Small intestine (tissue), 7 donors: Measurements from ENCODE around the gene ALPP. TPM values are rescaled to one million over a fixed set of nuclear protein-coding genes. Genes with fewer than 3 reads are reported as not detected.

Experiments
- DNase-seq, 2 donors: peaks; one replicate each; pipeline versions ENCODE4 v3.0.0 to v3.0.0-alpha.2; 2013
- FAIRE-seq: peaks from 2 replicates; lab custom pipeline; 2012; peaks lifted over from hg19 to GRCh38; lab: Jason Lieb, UNC
- H3K27ac ChIP-seq, 3 donors: one replicate each; pipeline ENCODE4 v1.5.1; 2013; ENCODE audit warnings: low read length in 2 of 3, mild to moderate bottlenecking in 2 of 3, control low read depth in 1 of 3, inconsistent platforms in 1 of 3, low read depth in 1 of 3, moderate library complexity in 1 of 3
- H3K27me3 ChIP-seq, 3 donors: one replicate each; pipeline ENCODE4 v1.6.1; 2013; ENCODE audit warnings: low read length in 3 of 3, inconsistent platforms in 1 of 3; ENCODE audit not compliant: control insufficient read depth in 3 of 3, insufficient read depth in 3 of 3
- H3K36me3 ChIP-seq, 3 donors: one replicate each; pipeline ENCODE4 v1.6.1; 2013; ENCODE audit warnings: low read length in 3 of 3, inconsistent platforms in 1 of 3, low read depth in 1 of 3, mild to moderate bottlenecking in 1 of 3, moderate library complexity in 1 of 3; ENCODE audit not compliant: control insufficient read depth in 3 of 3, insufficient read depth in 2 of 3
- H3K4me1 ChIP-seq, 3 donors: one replicate each; pipeline ENCODE4 v1.6.1; 2013; ENCODE audit warnings: low read length in 2 of 3, inconsistent platforms in 1 of 3, low read depth in 1 of 3, mild to moderate bottlenecking in 1 of 3, moderate library complexity in 1 of 3; ENCODE audit not compliant: control insufficient read depth in 3 of 3, insufficient read depth in 2 of 3
- H3K4me3 ChIP-seq, 3 donors: one replicate each; pipeline ENCODE4 v1.5.1; 2013; ENCODE audit warnings: low read length in 3 of 3, control low read depth in 1 of 3, inconsistent platforms in 1 of 3, low read depth in 1 of 3, mild to moderate bottlenecking in 1 of 3, moderate library complexity in 1 of 3
- H3K9me3 ChIP-seq, 2 donors: one replicate each; pipeline ENCODE4 v1.6.1; 2013; ENCODE audit warnings: low read depth in 1 of 2, low read length in 1 of 2; ENCODE audit not compliant: control insufficient read depth in 2 of 2, insufficient read depth in 1 of 2
- WGBS, 3 donors: extraction: QIAGEN DNeasy Blood & Tissue Kit; methylation state at CpG; one replicate each; pipeline ENCODE4 v1.1.7; 2013; 5-methylcytosine and 5-hydroxymethylcytosine counted together
- polyA plus RNA-seq, 4 donors: library from polyadenylated mRNA; stranded (reverse) in 3 of 4; unstranded in 1 of 4; fragments of 200-250 nt in 3 of 4; fragments of 120-200 nt in 1 of 4; gene quantifications; one replicate each; pipeline versions ENCODE4 v1.2.1 to v1.2.3, GENCODE V29; 2013
- donor health status: healthy with polysubstance abuse.
- donor health status: control.
- donor health status: control.
- donor health status: Bipolar disorder and iron deficiency.
- donor health status: healthy.

ALPP gene
- polyA plus RNA-seq, 4 donors: 0.01 TPM; not detected in 3

DNA sequence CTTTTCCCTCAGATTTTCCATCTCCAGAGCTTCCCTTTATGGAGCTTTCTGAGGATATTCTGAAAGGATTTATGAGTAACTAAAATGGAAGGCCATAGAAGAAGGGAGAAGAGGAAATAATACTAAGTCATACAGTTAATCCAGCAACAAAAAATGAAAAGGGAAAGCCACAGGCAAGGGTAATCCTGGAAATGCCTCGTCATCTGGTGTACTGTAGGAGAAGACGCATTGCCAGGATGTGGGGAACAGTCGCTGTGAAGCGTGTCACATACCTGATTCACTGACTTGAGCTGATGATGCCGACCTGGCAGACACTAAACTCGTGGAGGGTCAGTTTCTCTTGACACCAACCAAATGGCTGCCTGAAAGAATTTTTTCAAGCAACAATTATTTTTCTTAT lies 34.7 kb upstream of the ALPP start:
- WGBS, 3 donors: 60 to 71% (median 65%) methylated on average over 6 of the region's 6 CpGs
- Histone ChIP-seq H3K4me1 (no peaks in the 10 kb centered on the region), H3K27ac (no peak overlapping the region), H3K27me3 (peaks cover 0 to 4% (median under 1%) of the 10 kb centered on the region in 3 donors), H3K4me3 (no peak overlapping the region), H3K36me3 (peaks cover 0 to 8% (median 0%) of the 10 kb centered on the region in 3 donors), H3K9me3 (no peaks in the 10 kb centered on the region)
- DNase-seq (no peak), FAIRE-seq (no peak)

DNA sequence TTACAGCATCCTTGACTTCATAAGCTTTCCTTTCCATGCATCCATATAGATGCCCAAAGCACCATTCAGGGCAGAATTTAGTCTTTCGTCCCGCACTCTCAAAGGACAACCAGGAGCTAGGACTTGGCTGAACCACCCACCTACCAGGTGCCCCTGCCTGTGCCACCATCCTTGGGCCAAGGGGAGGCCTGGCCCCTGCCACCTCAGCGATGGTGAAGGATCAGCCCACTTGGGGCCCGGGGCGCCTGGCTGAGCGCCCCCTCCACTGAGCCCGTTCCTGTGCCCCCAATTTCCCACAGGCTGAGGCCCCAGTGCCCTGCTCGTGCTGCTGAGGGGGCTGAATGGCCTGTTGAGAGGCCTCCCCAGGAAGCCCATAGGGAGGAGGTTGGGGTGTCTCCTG lies 33.3 kb upstream of the ALPP start:
- WGBS, 3 donors: 89 to 93% (median 93%) methylated on average over 8 of the region's 8 CpGs
- H3K4me3 ChIP-seq: no peak overlapping the region
- no peaks in the 10 kb centered on the region for H3K9me3 ChIP-seq
- H3K4me1 ChIP-seq: peaks cover 0 to 3% (median 0%) of the 10 kb centered on the region in 3 donors
- DNase-seq (no peak), FAIRE-seq (no peak)
- H3K27me3 ChIP-seq: peaks cover 0 to 19% (median 4%) of the 10 kb centered on the region in 3 donors
- H3K36me3 ChIP-seq: peaks cover 0 to 3% (median 0%) of the 10 kb centered on the region in 3 donors
- no peak overlapping the region for H3K27ac ChIP-seq

DNA sequence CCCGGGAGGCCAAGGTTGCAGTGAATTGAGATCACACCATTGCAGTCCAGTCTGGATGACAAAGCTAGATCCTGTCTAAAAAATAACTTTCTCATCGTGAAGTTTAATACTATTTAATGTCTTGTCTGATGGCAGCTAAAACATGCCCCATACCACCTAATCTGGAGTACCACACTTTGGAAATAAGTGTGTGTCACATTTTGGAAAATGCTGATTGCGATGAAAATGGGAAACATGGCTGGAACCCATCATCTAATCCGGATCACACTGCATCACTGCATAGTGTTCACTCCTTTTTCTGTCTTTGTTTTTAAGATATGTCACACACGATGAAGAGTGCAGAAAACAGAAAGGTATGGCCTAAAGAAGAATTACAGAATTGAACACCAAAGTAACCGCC lies 31.2 kb upstream of the ALPP start:
- no peak for DNase-seq
- 89 to 91% (median 90%) methylated on average over 6 of the region's 6 CpGs for WGBS, 3 donors
- Histone ChIP-seq H3K9me3 (no peaks in the 10 kb centered on the region), H3K27ac (no peak overlapping the region), H3K4me3 (no peak overlapping the region), H3K36me3 (no peaks in the 10 kb centered on the region), H3K27me3 (peaks cover 4 to 38% (median 19%) of the 10 kb centered on the region in 3 donors), H3K4me1 (peaks cover 0 to 3% (median 0%) of the 10 kb centered on the region in 3 donors)
- no peak for FAIRE-seq

- WGBS, 3 donors: 20 to 43% (median 36%) methylated on average over 6 of the region's 6 CpGs
- Histone ChIP-seq H3K4me1 (peaks cover 0 to 3% (median 0%) of the 10 kb centered on the region in 3 donors), H3K36me3 (no peaks in the 10 kb centered on the region), H3K27ac (no peak overlapping the region), H3K9me3 (no peaks in the 10 kb centered on the region), H3K27me3 (peaks cover 6 to 53% (median 30%) of the 10 kb centered on the region in 3 donors), H3K4me3 (no peak overlapping the region)
- DNase-seq (peak in 1 of 2 donors; percentile 76), FAIRE-seq (no peak)
These were observed 29.6 kb upstream of the ALPP start for GRCh38 chr2:232348936-232349335.

DNA sequence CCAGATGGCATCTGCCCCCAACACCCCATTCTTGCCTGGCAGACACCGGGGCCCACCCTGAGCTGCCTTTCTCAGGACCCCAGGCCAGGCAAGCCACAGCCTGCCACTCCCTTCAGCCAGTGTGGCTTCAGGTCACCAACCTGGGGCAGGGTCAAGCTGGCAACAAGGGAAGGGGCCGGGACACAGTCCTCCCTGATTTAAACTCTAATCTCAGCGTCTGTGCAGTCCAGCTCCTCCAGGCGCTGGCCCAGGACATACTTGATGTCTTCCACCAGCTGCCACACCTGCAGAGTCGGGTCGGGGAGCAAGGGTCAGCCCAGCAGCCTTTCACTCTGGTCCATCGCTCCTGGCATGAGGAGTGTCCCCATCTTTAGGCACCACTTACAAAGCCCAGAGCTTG lies 29.0 kb upstream of the ALPP start:
- H3K36me3 ChIP-seq: no peaks in the 10 kb centered on the region
- no peak overlapping the region for H3K4me3 ChIP-seq
- 43 to 69% (median 46%) methylated on average over 7 of the region's 7 CpGs for WGBS, 3 donors
- no peaks in the 10 kb centered on the region for H3K9me3 ChIP-seq
- H3K27ac ChIP-seq: no peak overlapping the region
- FAIRE-seq (no peak), DNase-seq (no peak)
- H3K27me3 ChIP-seq: peaks cover 6 to 54% (median 30%) of the 10 kb centered on the region in 3 donors
- H3K4me1 ChIP-seq: peaks cover 0 to 3% (median 0%) of the 10 kb centered on the region in 3 donors

- H3K36me3 ChIP-seq: no peaks in the 10 kb centered on the region
- no peak overlapping the region for H3K27ac ChIP-seq
- peaks cover 6 to 54% (median 30%) of the 10 kb centered on the region in 3 donors for H3K27me3 ChIP-seq
- no peaks in the 10 kb centered on the region for H3K9me3 ChIP-seq
- DNase-seq (no peak), FAIRE-seq (no peak)
- WGBS, 3 donors: 58 to 75% (median 61%) methylated on average over 14 of the region's 14 CpGs
- peaks cover 0 to 3% (median 0%) of the 10 kb centered on the region in 3 donors for H3K4me1 ChIP-seq
- H3K4me3 ChIP-seq: no peak overlapping the region
These were observed 28.5 kb upstream of the ALPP start for GRCh38 chr2:232349946-232350635.

- Histone ChIP-seq H3K27ac (no peak overlapping the region), H3K27me3 (peaks cover 6 to 54% (median 30%) of the 10 kb centered on the region in 3 donors), H3K9me3 (no peaks in the 10 kb centered on the region), H3K4me3 (no peak overlapping the region), H3K4me1 (peaks cover 0 to 3% (median 0%) of the 10 kb centered on the region in 3 donors), H3K36me3 (no peaks in the 10 kb centered on the region)
- DNase-seq: no peak
- WGBS, 3 donors: 8 to 13% (median 10%) methylated on average over 60 to 76 of the region's 76 CpGs
- FAIRE-seq: no peak
These were observed 27.5 kb upstream of the ALPP start for GRCh38 chr2:232350804-232351685.

DNA sequence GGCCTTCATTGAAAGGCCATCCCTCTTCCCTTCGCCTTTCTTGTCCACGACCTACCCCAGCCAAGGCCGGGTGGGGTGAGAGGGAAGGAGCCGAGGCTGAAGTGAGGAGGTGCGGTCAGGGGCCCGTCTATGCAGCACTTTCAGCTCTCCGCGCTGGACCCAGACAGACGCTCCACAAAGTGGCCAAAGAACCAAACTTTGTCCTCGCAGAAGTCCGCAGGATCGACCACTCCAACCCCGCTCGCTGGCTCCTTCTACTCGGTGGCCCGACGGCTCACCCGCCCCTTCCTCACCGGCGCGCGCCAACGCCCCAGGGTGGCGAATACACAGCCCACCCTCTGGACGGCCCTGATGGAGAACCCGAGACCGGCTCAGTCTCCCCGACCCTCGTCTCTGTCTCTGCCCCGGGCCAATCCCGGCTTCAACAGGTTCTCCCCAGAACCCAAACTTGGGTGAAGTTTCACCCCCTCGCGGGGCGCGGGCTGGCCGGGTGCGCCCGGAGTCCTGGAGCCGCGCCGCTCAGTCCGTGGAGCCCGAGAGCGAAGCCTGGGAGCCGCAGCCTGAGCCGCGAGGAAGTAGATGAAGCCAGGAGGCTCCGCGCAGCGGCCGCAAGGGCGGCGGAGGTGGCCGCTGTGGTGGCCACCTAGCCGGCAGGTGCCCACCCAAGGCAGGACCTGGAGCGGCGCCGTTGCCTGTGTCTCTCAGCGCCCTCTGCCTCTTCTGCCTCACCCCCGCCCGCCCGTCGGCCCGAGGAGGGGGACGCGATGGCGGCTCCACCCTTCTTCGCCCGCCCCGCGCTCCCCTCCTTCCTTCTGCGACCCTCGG lies 26.7 kb upstream of the ALPP start:
- H3K36me3 ChIP-seq: no peaks in the 10 kb centered on the region
- H3K27ac ChIP-seq: no peak overlapping the region
- DNase-seq: no peak
- H3K27me3 ChIP-seq: peaks cover 6 to 54% (median 30%) of the 10 kb centered on the region in 3 donors
- FAIRE-seq: no peak
- WGBS, 3 donors: 18 to 28% (median 24%) methylated on average over 55 to 73 of the region's 73 CpGs
- no peak overlapping the region for H3K4me3 ChIP-seq
- H3K9me3 ChIP-seq: no peaks in the 10 kb centered on the region
- peaks cover 0 to 3% (median 0%) of the 10 kb centered on the region in 3 donors for H3K4me1 ChIP-seq
